Activated CD8-positive, alpha-beta memory T cell treated with anti-CD3 and anti-CD28 coated beads, Interleukin-2, amount 10 ng/mL, durations not matched to agents 7 days and 5 days (primary cell): Measurements from ENCODE around the gene ALG5. TPM values are rescaled to one million over a fixed set of nuclear protein-coding genes. Genes with fewer than 3 reads are reported as not detected.

Source experiments
- ATAC-seq: fragments of 150-1000 bp; cut with Tn5 transposase; one replicate; pipeline ENCODE4 v1.10.0; 2021; ENCODE audit warnings: moderate library complexity
- CTCF ChIA-PET: fragments of 350-600 bp; sonication (Branson Sonifier 250); formaldehyde crosslinking; loops from one replicate; lab custom pipeline; 2021; ENCODE audit warnings: antibody characterized with exemption; lab: Charles Lee
- DNase-seq: peaks from one replicate; pipeline ENCODE4 v3.0.0-alpha.2; 2020
- H3K27ac Mint-ChIP-seq: one replicate; pipeline ENCODE4 v1.8.0; 2021; ENCODE audit warnings: mild to moderate bottlenecking, mixed read lengths
- H3K27me3 Mint-ChIP-seq: one replicate; pipeline ENCODE4 v1.8.0; 2021; ENCODE audit warnings: mixed read lengths
- H3K36me3 Mint-ChIP-seq: one replicate; pipeline ENCODE4 v1.8.0; 2021; ENCODE audit warnings: mild to moderate bottlenecking, mixed read lengths
- H3K4me1 Mint-ChIP-seq: one replicate; pipeline ENCODE4 v1.8.0; 2021; ENCODE audit warnings: mixed read lengths
- H3K4me3 Mint-ChIP-seq: one replicate; pipeline ENCODE4 v1.8.0; 2021; ENCODE audit warnings: mild to moderate bottlenecking, moderate library complexity, mixed read lengths
- H3K9me3 Mint-ChIP-seq: one replicate; pipeline ENCODE4 v1.8.0; 2022; ENCODE audit warnings: low read depth, mixed read lengths
- total RNA-seq, 2 experiments: library from RNA; stranded (reverse); gene quantifications; one replicate each; pipeline ENCODE4 v1.2.3, GENCODE V29; 2021

ALG5 gene
- total RNA-seq, 2 experiments from 2014 or later: 27.3 to 33.0 TPM

DNA sequence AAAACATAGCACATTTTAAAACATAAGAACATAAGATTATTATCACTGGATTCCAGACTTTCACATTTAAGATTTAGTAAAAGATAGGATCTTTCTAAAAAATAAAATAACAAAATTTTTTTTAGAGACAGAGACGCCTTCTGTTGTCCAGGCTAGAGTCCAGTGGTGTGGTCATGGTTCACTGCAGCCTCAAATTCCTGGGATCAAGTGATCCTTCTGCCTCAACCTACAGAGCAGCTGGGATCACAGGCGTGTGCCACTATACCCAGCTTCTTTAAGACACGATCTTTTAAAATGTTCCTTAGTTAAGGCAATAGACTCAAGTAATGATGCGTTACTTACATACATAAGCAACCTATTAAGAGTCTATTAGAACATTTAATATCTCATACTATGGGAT, 32.7 kb downstream of the ALG5 start:
- Mint-ChIP-seq H3K4me3 (no peak overlapping the region), H3K27ac (no peak overlapping the region), H3K4me1 (peaks cover 4% of the 10 kb centered on the region), H3K9me3 (no peaks in the 10 kb centered on the region), H3K36me3 (peaks cover 38% of the 10 kb centered on the region), H3K27me3 (no peaks in the 10 kb centered on the region)
- CTCF ChIA-PET: no interaction called here
- DNase-seq (no peak), ATAC-seq (no peak)

GRCh38 chr13:36965767-36966166, 33.4 kb downstream of the ALG5 start:
- no peaks in the 10 kb centered on the region for H3K9me3 Mint-ChIP-seq
- CTCF ChIA-PET: no interaction called here
- H3K27ac Mint-ChIP-seq: no peak overlapping the region
- no peak for DNase-seq
- no peak overlapping the region for H3K4me3 Mint-ChIP-seq
- H3K27me3 Mint-ChIP-seq: no peaks in the 10 kb centered on the region
- no peak for ATAC-seq
- peaks cover 4% of the 10 kb centered on the region for H3K4me1 Mint-ChIP-seq
- peaks cover 39% of the 10 kb centered on the region for H3K36me3 Mint-ChIP-seq

GRCh38 chr13:36959456-36960116, 39.6 kb downstream of the ALG5 start:
- H3K9me3 Mint-ChIP-seq: no peaks in the 10 kb centered on the region
- no peak for ATAC-seq
- CTCF ChIA-PET: no interaction called here
- no peak overlapping the region for H3K4me3 Mint-ChIP-seq
- no peaks in the 10 kb centered on the region for H3K27me3 Mint-ChIP-seq
- peaks cover 19% of the 10 kb centered on the region for H3K36me3 Mint-ChIP-seq
- no peak for DNase-seq
- peaks cover 5% of the 10 kb centered on the region for H3K4me1 Mint-ChIP-seq
- H3K27ac Mint-ChIP-seq: no peak overlapping the region

DNA sequence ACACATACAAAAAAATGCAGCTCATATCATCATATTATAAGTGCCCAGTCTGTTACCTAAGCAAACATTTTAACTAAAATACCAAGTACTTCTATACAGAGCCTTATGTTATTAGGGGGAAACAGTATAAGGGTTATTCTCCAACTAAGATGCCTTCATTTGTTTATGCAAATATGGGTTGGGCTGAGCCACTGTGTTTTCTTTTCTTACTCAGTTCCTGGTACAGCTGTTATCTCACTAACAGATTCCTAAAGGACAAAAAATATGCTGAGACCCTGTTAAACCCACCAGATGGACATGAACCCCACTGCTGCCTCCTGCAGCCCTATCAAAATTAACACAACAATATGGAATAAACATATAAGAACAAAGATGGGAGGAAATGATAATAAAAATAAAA, 44.6 kb downstream of the ALG5 start:
- no peak for DNase-seq
- Mint-ChIP-seq H3K27me3 (no peaks in the 10 kb centered on the region), H3K4me3 (no peak overlapping the region), H3K27ac (no peak overlapping the region), H3K9me3 (no peaks in the 10 kb centered on the region), H3K4me1 (peaks cover 5% of the 10 kb centered on the region), H3K36me3 (peaks cover 22% of the 10 kb centered on the region)
- CTCF ChIA-PET: interaction anchor here (0.6 kb wide), 1 partner anchor 18 kb away, joined by 3 read pairs; no protein-coding TSS in a partner anchor
- no peak for ATAC-seq

DNA sequence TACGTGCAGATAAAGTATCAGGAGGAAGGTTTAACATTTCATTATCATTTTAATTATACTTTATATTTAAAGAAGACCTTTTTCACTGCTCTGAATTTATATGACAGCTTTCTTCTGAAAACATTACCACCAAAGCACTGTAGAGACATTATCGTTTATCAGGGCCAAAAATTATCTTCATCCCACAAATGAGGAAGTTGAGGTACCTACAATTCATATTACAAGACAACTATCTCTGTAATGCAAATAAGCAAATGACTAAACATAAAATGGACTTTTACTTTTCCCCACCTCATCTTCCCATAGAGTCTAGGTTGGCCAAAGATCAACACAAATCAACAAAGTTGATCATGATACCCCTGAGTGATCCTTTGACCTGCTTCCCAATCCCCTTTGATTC, 48.2 kb downstream of the ALG5 start:
- H3K4me3 Mint-ChIP-seq: no peak overlapping the region

GRCh38 chr13:36950330-36950729, 48.8 kb downstream of the ALG5 start:
- Mint-ChIP-seq H3K9me3 (no peaks in the 10 kb centered on the region), H3K36me3 (peaks cover 27% of the 10 kb centered on the region), H3K27me3 (no peaks in the 10 kb centered on the region), H3K27ac (no peak overlapping the region), H3K4me3 (no peak overlapping the region), H3K4me1 (no peaks in the 10 kb centered on the region)
- CTCF ChIA-PET: no interaction called here
- no peak for DNase-seq
- no peak for ATAC-seq

More for the DNA sequence above, 48.2 kb downstream of the ALG5 start:
- ATAC-seq (no peak), DNase-seq (no peak)
- Mint-ChIP-seq H3K27ac (no peak overlapping the region), H3K9me3 (no peaks in the 10 kb centered on the region), H3K4me1 (no peaks in the 10 kb centered on the region), H3K27me3 (no peaks in the 10 kb centered on the region), H3K36me3 (peaks cover 28% of the 10 kb centered on the region)
- CTCF ChIA-PET: no interaction called here

DNA sequence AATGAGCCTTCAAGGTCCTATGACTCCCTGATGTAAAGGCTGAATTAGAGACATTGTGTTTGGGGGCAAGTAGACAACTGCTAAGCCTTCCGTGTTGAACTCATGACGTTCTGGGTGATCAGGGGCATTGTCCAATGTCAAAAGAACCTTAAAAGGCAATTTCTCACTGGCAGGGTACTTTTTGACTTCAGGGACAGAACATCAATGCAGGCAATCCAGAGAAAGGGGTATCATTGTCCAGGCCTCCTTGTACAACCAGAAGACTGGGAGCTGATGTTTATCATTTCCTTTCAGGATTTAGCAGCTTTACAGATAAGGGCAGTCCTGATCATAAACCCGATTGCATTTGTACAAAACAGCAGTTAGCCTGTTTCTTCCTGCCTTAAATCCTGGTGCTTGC, 54.1 kb downstream of the ALG5 start:
- ATAC-seq: no peak
- Mint-ChIP-seq H3K36me3 (peaks cover 14% of the 10 kb centered on the region), H3K27me3 (peaks cover 6% of the 10 kb centered on the region), H3K4me1 (no peaks in the 10 kb centered on the region), H3K27ac (no peak overlapping the region), H3K4me3 (no peak overlapping the region), H3K9me3 (no peaks in the 10 kb centered on the region)
- CTCF ChIA-PET: no interaction called here
- DNase-seq: no peak

GRCh38 chr13:36925603-36926002, 73.5 kb downstream of the ALG5 start:
- DNase-seq (no peak), ATAC-seq (no peak)
- Mint-ChIP-seq H3K27me3 (peaks cover 31% of the 10 kb centered on the region), H3K4me1 (peaks cover under 1% of the 10 kb centered on the region), H3K27ac (no peak overlapping the region), H3K9me3 (no peaks in the 10 kb centered on the region), H3K4me3 (no peak overlapping the region), H3K36me3 (no peaks in the 10 kb centered on the region)
- CTCF ChIA-PET: no interaction called here

DNA sequence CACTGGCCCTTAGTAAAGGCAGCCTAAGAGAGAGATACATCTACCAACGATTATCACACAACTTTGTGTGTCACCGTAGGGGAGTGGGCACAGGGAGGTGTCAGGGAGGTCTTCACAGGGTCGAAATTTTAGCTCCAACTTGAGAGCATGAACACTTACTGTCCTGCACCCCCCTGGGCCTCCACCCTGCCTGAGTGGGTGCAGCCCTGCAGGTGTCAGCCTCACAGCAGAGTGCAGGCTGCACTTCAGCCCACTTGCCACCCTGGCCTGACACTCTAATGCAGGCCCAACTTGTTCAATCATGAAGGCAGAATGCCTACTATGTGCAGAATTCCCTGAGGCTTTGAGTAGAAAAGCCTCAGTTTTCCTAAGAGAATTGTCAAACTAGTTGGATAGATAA, 75.1 kb downstream of the ALG5 start:
- H3K9me3 Mint-ChIP-seq: no peaks in the 10 kb centered on the region
- no peak overlapping the region for H3K27ac Mint-ChIP-seq
- DNase-seq: no peak

GRCh38 chr13:36921631-36922301, 77.4 kb downstream of the ALG5 start:
- ATAC-seq: no peak
- Mint-ChIP-seq H3K9me3 (no peaks in the 10 kb centered on the region), H3K27me3 (peaks cover 57% of the 10 kb centered on the region), H3K4me1 (peaks cover 9% of the 10 kb centered on the region), H3K27ac (no peak overlapping the region), H3K4me3 (no peak overlapping the region), H3K36me3 (no peaks in the 10 kb centered on the region)
- CTCF ChIA-PET: no interaction called here
- no peak for DNase-seq

More for the DNA sequence above, 75.1 kb downstream of the ALG5 start:
- ATAC-seq: no peak
- H3K27me3 Mint-ChIP-seq: peaks cover 38% of the 10 kb centered on the region
- H3K4me3 Mint-ChIP-seq: no peak overlapping the region
- no peaks in the 10 kb centered on the region for H3K36me3 Mint-ChIP-seq
- CTCF ChIA-PET: no interaction called here
- H3K4me1 Mint-ChIP-seq: peaks cover 6% of the 10 kb centered on the region

DNA sequence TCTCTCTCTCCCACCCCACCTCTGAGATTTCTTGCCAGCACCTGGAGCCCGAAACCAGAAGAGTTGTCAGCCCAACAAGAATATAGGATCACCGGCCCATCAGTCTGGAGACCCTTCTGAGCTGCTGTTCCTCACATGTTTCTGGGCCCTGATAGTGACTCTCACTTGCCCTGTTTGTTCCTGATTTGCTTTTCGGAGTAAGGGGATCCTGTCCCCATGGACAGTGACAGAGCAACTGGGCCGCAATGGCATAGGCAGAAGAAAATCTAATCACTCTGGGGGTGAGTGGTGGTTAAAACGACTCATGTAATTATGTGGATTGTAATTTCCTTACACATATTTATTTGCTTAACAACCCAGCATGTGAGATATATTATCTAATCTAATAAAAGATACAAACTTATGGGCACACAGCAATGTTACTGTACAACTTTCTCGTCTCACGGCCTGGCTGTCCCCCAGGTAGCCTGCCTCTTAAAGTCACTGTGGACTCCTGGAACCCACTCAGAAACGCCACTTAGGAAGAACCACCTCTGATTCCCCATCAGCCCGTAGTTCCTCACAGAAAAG, 78.4 kb downstream of the ALG5 start:
- no peak overlapping the region for H3K4me3 Mint-ChIP-seq
- ATAC-seq: no peak
- CTCF ChIA-PET: no interaction called here
- no peaks in the 10 kb centered on the region for H3K9me3 Mint-ChIP-seq
- H3K27me3 Mint-ChIP-seq: peaks cover 67% of the 10 kb centered on the region
- no peak for DNase-seq
- peaks cover 9% of the 10 kb centered on the region for H3K4me1 Mint-ChIP-seq
- H3K27ac Mint-ChIP-seq: no peak overlapping the region
- H3K36me3 Mint-ChIP-seq: no peaks in the 10 kb centered on the region

DNA sequence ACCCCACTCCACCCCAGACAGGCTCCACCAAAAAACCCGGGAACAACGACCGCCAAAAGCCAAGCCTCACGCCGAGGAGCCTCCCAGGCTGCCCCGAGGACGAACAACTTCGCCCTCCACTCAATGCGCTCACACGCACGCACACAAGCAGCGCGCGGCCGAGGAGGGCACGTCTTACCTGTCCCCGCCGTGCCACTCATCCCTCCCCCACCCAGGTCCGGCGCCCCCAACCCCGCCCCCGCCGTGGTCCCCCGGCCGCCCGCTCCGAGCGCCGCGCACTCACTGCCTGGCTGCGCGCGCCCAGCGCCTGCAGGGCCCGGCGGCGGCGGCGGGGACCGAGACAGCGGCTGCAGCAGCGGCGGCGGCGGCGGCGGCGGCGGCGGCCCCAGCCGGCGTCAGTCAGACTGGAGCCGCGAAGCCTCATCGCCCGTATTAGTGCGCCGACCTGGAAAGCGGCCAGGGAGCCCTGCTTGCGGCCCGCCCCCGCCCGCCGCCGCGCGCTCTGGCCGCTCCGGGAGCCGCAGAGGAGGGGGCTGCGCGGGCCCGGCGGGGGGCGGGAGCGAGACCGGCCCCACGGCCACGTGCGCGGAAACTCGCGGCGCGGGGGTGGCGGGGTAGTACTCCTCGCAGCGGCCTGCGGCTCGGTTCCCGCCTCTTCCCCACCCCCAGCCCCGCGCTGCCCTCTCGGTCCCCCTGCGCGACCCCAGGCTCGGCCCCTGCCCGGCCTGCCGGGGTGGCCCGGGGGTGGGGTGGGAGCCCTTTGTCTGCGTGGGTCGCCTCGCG, 79.1 kb downstream of the ALG5 start, which contains the start of gene SMAD9:
SMAD9 (minus strand) TSS at position 406 of the 783 bp plus-strand sequence. CDS start 40,549 bp downstream, outside the sequence.
- peak within 1 kb of the TSS; percentile 20 for H3K4me3 Mint-ChIP-seq
- no peaks in the 10 kb centered on the region for H3K9me3 Mint-ChIP-seq
- H3K27ac Mint-ChIP-seq: no peak within 1 kb of the TSS
- DNase-seq (no peak), ATAC-seq (peak; percentile 76)
- CTCF ChIA-PET: no interaction called here
- H3K27me3 Mint-ChIP-seq: peaks cover 72% of the 10 kb centered on the region
- H3K36me3 Mint-ChIP-seq: no peaks in the 10 kb centered on the region
- H3K4me1 Mint-ChIP-seq: peaks cover 9% of the 10 kb centered on the region

GRCh38 chr13:36919171-36919832, 79.8 kb downstream of the ALG5 start:
- Mint-ChIP-seq H3K4me1 (peaks cover 9% of the 10 kb centered on the region), H3K9me3 (no peaks in the 10 kb centered on the region), H3K4me3 (peak overlapping the region; percentile 20), H3K27ac (no peak overlapping the region), H3K36me3 (no peaks in the 10 kb centered on the region), H3K27me3 (peaks cover 75% of the 10 kb centered on the region)
- ATAC-seq (peak; percentile 58), DNase-seq (no peak)
- CTCF ChIA-PET: no interaction called here
